Panc1 (cell line): Measurements from ENCODE around the gene GRM1.

ENCODE experiments used
- CTCF ChIP-seq: fragments of 450-650 bp; IDR thresholded peaks from 2 replicates; pipeline ENCODE4 v1.5.1; 2017; ENCODE audit warnings: mild to moderate bottlenecking
- POLR2AphosphoS5 ChIP-seq: IDR thresholded peaks from 2 replicates; pipeline ENCODE4 v1.6.1; 2012; ENCODE audit warnings: mild to moderate bottlenecking, low read depth, low read length, moderate library complexity

GRCh38 chr6:146211646-146212045 lies 182.8 kb downstream of the GRM1 start:
- TF ChIP-seq CTCF (no peak), POLR2AphosphoS5 (no peak)
